ENCODE results near the gene ZNF592. TPM values are rescaled to one million over a fixed set of nuclear protein-coding genes. Genes with fewer than 3 reads are reported as not detected.

ZNF592 gene
- total RNA-seq, 2 experiments from 2014 or later, result 18.1 to 18.3 TPM

DNA sequence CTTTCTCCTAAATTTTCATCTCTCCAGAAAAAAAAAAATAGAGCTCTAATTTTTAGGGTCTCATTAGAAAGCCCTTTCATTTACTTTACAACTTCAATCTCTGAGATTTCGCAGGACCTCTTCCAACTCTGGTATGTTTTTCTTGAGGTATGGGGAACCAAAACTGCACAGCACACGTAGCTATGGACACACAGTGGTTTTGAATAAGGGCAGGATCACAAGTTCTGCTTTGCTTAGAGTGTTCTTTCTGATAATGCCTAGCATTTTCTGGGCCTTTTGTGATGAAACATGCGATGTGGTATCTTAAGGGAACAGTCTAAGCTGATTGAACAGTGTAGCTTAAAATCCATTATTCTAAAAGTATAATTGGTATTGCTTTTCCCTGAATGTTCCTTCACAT lies 25.3 kb downstream of the ZNF592 start:
- no peak overlapping the region for H3K27ac Mint-ChIP-seq
- no peaks in the 10 kb centered on the region for H3K9me3 Mint-ChIP-seq
- H3K4me3 Mint-ChIP-seq, result no peak overlapping the region
- DNase-seq (no peak), ATAC-seq (no peak)
- peaks cover 15% of the 10 kb centered on the region for H3K36me3 Mint-ChIP-seq (ENCODE audit: low read depth)
- CTCF ChIA-PET, result interaction anchor here (1.1 kb wide), 1 partner anchor 10 kb away, joined by 3 read pairs; no protein-coding TSS in a partner anchor
- TF ChIP-seq, protein P1, sequence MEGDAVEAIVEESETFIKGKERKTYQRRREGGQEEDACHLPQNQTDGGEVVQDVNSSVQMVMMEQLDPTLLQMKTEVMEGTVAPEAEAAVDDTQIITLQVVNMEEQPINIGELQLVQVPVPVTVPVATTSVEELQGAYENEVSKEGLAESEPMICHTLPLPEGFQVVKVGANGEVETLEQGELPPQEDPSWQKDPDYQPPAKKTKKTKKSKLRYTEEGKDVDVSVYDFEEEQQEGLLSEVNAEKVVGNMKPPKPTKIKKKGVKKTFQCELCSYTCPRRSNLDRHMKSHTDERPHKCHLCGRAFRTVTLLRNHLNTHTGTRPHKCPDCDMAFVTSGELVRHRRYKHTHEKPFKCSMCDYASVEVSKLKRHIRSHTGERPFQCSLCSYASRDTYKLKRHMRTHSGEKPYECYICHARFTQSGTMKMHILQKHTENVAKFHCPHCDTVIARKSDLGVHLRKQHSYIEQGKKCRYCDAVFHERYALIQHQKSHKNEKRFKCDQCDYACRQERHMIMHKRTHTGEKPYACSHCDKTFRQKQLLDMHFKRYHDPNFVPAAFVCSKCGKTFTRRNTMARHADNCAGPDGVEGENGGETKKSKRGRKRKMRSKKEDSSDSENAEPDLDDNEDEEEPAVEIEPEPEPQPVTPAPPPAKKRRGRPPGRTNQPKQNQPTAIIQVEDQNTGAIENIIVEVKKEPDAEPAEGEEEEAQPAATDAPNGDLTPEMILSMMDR (IDR thresholded peaks at IDR 0.05), result no peak
- no peaks in the 10 kb centered on the region for H3K27me3 Mint-ChIP-seq
- peaks cover 28% of the 10 kb centered on the region for H3K4me1 Mint-ChIP-seq (ENCODE audit: low read depth)
- intact Hi-C loops (cut with micrococcal nuclease), result no loop called here
- POLR2A ChIA-PET, result no interaction called here

- Mint-ChIP-seq H3K4me3 (no peak overlapping the region), H3K27me3 (no peaks in the 10 kb centered on the region), H3K36me3 (ENCODE audit: low read depth) (peaks cover 4% of the 10 kb centered on the region), H3K4me1 (ENCODE audit: low read depth) (peaks cover 13% of the 10 kb centered on the region), H3K27ac (no peak overlapping the region), H3K9me3 (no peaks in the 10 kb centered on the region)
- TF ChIP-seq, protein P1 (IDR thresholded peaks at IDR 0.05), result no peak
- ATAC-seq (no peak), DNase-seq (no peak)
- ChIA-PET POLR2A (interaction anchor here (0.9 kb wide), 1 partner anchor 27 kb away, joined by 3 read pairs; no protein-coding TSS in a partner anchor), CTCF (interaction anchor here (0.7 kb wide), 1 partner anchor 78 kb away, joined by 3 read pairs; no protein-coding TSS in a partner anchor)
- intact Hi-C loops (cut with micrococcal nuclease), result no loop called here
Observed at GRCh38 chr15:84775867-84776449, 27.6 kb downstream of the ZNF592 start.

DNA sequence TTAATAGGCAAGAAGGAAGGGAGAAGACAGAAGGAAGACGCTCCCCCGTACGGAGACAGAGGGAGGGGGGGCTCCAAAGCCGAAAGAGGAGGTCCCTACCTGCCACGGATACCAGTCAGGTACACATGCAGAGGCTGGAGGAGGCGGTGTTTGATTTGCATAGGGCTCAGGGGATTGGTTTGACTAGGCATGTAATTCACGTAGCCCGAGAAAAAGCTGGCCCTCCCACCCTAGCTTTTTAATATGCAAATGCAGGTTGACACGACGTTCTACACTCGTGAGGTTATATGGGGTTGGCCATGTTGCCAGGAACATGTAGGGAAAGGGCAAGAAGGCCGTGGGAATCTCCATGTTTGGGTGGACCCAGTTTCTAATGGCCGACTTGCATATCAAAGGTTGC lies 29.8 kb downstream of the ZNF592 start:
- peaks cover 20% of the 10 kb centered on the region for H3K4me1 Mint-ChIP-seq (ENCODE audit: low read depth)
- ChIA-PET CTCF (no interaction called here), POLR2A (no interaction called here)
- H3K27ac Mint-ChIP-seq, result no peak overlapping the region
- H3K4me3 Mint-ChIP-seq, result no peak overlapping the region
- no peak for DNase-seq
- ATAC-seq, result no peak
- intact Hi-C loops (cut with micrococcal nuclease), result no loop called here
- no peaks in the 10 kb centered on the region for H3K9me3 Mint-ChIP-seq
- H3K27me3 Mint-ChIP-seq, result no peaks in the 10 kb centered on the region
- TF ChIP-seq, protein P1 (IDR thresholded peaks at IDR 0.05), result no peak
- H3K36me3 Mint-ChIP-seq (ENCODE audit: low read depth), result peaks cover 10% of the 10 kb centered on the region

GRCh38 chr15:84780492-84780891 lies 32.1 kb downstream of the ZNF592 start:
- peaks cover 35% of the 10 kb centered on the region for H3K4me1 Mint-ChIP-seq (ENCODE audit: low read depth)
- intact Hi-C loops (cut with micrococcal nuclease), result no loop called here
- POLR2A ChIA-PET, result no interaction called here
- no peak for DNase-seq
- ATAC-seq, result no peak
- no peak overlapping the region for H3K4me3 Mint-ChIP-seq
- CTCF ChIA-PET, result no interaction called here
- H3K9me3 Mint-ChIP-seq, result no peaks in the 10 kb centered on the region
- TF ChIP-seq, protein P1 (IDR thresholded peaks at IDR 0.05), result no peak
- H3K36me3 Mint-ChIP-seq (ENCODE audit: low read depth), result peaks cover 26% of the 10 kb centered on the region
- no peak overlapping the region for H3K27ac Mint-ChIP-seq
- no peaks in the 10 kb centered on the region for H3K27me3 Mint-ChIP-seq

DNA sequence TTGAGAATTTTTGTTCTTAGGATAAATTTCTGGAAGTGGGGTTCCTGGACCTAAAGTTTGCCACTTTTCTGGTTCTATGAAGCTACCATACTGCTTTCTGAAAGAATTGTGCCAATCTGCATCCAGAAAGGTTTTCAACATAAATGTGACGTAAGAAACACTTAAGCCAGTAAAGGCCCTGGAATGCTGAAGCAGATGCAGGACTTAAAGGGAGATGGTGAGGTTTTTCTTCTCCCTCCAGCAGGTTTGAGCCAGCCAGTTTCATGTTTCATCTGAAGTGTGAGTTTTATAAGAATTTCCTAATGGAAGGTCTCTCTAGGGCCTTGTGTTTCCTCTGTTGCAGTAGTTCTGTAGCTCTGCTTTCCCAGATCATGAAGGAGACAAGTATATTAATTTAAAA lies 33.1 kb downstream of the ZNF592 start:
- ChIA-PET POLR2A (interaction anchor here (0.6 to 0.8 kb wide), 2 partner anchors 9 to 114 kb away, joined by 3 read pairs; no protein-coding TSS in a partner anchor), CTCF (no interaction called here)
- Mint-ChIP-seq H3K4me3 (no peak overlapping the region), H3K27me3 (no peaks in the 10 kb centered on the region), H3K4me1 (ENCODE audit: low read depth) (peaks cover 45% of the 10 kb centered on the region), H3K27ac (peak overlapping the region; percentile 52), H3K36me3 (ENCODE audit: low read depth) (peaks cover 32% of the 10 kb centered on the region), H3K9me3 (no peaks in the 10 kb centered on the region)
- no peak for ATAC-seq
- intact Hi-C loops (cut with micrococcal nuclease), result no loop called here
- TF ChIP-seq, protein P1 (IDR thresholded peaks at IDR 0.05), result no peak
- DNase-seq, result no peak
